ENCODE measurements around the gene PRCD.
"Not testable (repeated sequence)": the region's sequence is repeated elsewhere in the genome, so short reads cannot be mapped to it uniquely, and the experiment has no call there.

PRCD gene

GRCh38 chr17:76558198-76559095, 18.6 kb downstream of the PRCD start:
- DNase-seq = no peak

DNA sequence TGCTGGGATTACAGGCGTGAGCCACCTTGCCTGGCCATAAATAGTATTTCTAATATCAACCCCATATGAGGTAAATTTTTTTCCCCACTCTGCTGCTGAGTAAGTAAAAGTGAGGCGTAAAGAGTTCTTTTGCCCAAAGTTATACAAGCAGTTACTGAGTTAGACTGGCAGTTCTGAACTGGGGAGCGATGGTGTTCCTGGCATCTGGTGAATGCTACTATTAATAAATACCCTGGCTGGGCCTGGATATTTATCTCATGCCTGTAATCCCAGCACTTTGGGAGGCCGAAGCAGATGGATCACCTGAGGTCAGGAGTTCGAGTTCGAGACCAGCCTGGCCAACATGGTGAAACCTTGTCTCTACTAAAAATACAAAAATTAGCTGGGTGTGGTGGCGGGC, 19.6 kb downstream of the PRCD start:
- DNase-seq = not testable (repeated sequence)

DNA sequence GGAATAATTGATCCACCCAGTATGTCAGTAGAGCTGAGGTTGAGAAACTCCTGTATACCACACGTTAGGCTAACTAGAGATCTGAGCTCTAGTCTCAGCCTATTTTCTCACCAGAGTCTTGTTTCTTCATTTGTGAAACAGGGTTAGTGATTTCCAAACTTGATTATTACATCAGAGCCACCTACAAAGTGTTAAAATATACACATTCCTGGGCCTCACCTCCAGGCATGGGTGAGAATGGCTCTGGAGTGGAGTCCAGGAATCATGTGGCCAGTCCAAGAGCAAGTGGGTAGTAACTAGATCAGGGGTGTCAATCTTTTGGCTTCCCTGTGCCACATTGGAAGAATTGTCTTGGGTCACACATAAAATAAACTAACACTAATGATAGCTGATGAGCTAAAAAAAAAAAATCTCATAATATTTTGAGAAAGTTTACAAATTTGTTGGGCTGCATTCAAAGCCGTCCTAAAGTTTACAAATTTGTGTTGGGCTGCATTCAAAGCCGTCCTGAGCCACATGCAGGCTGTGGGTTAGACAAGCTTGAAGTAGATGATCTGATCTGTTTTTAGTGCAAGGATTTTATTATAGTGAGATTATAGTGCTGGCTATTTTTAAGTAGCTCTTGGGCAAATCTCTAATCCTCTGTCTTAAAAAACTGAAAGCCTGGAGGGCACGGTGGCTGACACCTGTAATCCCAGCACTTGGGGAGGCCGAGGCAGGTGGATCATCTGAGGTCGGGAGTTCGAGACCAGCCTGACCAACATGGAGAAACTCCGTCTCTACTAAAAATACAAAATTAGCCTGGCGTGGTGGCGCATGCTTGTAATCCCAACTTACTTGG, 20.4 kb downstream of the PRCD start:
- no peak for DNase-seq

- DNase-seq = no peak
Observed at GRCh38 chr17:76560877-76561221, 21.0 kb downstream of the PRCD start.

DNA sequence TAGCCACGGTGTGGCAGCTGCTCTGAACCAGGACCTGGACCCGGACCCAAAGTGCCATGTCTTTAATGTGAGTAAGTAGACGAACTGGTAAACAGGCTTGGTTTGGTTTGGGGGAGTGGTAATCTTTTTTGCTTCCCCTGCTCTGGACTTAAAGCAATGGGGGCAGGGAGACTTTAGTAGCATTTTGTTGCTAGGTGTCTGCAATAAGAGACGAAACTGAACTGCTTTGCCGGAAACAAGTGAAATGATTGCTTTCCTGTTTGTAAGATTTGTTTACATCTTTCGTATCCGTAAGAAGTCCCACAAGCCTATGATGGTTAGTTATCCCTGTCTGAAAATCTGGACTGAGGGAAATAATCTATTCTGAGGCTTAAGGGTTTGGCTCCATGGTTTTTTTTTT, 21.5 kb downstream of the PRCD start:
- no peak for DNase-seq

DNA sequence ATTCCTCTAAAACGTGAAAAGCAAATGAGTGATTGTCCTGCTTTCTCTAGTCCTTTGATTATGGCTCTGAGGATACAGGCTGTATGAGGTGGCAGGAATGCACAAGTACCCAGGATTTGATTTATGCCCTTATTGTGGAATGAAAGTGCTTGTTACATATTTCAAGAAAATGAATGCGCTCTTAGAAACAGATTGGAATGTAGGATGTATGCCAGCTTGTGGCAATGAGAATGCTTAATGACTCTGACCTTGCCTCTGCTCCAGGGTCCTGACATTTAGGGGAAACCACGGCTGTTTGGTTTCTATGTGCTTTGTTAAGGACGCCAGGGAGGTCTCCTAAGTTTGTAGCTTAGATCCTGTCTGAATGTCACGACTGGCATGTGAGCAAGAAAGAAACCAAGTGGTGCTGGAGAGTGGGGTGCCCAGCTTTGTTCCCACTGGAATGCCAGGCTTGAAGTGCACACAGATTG, 22.0 kb downstream of the PRCD start:
- DNase-seq = no peak

GRCh38 chr17:76562734-76563148, 22.9 kb downstream of the PRCD start:
- no peak for DNase-seq

DNA sequence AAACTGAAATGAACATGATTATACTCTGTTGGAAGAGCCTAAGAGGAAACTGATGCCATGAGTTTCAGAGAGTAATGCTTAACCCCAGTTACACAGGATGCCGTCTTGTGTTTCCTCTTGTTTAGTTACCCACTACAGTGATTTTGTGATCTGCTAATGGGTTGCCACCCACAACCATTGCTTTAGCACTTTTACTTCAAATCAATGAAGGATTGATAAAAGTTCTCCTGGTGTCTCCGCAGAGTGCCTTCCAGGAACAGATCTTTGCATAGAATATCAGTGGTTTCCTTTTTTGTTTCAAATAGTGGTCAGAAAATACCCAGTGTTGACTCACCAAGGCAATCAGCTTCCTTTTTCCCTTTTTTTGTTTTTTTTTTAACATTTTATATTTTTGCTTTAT, 23.5 kb downstream of the PRCD start:
- DNase-seq = not testable (repeated sequence)

- not testable (repeated sequence) for DNase-seq
Observed at GRCh38 chr17:76564991-76565727, 25.3 kb downstream of the PRCD start.

DNA sequence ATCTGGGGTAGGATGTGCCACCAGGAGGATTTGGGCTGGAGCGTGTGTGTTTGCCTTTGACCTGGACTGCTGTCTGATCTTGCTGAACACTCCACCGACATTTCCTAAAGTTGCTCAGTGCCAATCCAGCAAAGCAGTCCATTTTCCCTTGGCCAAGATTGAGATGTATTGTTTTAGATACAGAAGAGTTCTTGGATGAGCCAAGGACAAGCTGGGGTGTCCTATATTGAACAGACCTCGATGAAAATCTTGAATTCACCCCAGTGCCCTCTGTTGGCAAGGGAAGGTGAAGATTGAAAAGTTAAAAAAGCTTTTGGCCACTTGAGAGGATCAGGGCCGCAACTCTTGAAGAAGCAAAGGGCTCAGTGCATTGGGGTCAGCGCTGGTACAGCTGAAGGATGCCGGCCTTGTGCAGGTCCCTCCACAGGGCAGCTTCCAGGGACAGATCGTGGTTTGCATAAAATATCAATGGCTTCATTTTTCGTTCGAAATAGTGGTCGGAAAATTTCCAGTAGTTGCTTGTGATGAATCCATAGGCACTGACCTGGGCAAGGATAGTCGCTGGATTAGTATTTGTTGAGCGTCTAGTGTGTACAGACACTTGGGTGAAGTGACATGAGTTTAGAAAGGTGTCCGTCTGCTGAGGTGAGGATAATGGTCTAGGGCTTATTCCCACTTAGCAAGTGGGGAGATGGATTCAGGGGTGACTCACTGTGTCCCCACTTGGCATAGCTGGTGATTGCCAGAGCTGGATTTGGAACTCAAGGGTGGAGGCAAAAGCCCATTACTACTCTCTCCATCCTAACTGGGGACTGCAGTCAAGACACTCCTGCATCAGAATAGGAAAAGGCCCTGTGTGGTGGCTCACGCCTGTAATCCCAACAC, 26.1 kb downstream of the PRCD start:
- no peak for DNase-seq

DNA sequence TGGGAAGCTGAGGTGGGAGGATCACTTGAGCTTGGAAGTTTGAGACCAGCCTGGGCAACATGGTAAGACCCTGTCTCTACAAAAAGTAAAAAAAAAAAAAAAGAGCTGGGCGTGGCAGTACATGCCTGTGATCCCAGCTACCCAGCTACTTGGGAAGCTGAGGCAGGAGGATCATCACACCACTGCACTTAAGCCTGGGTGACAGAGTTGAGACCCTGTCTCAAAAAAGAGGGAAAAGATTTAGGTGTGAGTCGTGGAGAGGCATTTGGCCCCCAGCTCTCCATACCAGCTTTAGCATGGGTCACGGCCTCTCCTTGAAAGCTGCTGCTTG, 26.7 kb downstream of the PRCD start:
- DNase-seq = no peak

DNA sequence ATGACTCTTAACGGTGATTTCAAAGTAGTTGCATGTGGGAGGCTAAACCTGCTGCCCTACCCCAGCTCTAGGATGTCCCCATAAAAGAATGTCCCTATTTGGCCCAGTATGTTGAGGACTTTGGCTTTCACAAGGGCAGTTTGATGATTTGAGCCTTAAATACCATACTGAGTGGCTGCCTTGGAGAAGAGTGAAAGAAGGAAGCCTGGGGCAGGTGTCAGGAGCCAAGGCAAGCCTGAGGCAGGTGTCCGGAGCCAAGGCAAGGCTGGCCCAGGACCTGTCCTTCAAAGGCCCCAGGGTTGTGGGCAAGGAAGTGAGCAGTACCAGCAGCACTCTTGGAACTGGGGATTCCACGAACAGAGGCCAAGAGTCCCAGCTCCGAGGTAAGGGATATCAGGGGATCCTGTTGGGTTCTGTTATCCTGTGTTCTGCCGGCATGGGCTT, 27.2 kb downstream of the PRCD start:
- DNase-seq = no peak

DNA sequence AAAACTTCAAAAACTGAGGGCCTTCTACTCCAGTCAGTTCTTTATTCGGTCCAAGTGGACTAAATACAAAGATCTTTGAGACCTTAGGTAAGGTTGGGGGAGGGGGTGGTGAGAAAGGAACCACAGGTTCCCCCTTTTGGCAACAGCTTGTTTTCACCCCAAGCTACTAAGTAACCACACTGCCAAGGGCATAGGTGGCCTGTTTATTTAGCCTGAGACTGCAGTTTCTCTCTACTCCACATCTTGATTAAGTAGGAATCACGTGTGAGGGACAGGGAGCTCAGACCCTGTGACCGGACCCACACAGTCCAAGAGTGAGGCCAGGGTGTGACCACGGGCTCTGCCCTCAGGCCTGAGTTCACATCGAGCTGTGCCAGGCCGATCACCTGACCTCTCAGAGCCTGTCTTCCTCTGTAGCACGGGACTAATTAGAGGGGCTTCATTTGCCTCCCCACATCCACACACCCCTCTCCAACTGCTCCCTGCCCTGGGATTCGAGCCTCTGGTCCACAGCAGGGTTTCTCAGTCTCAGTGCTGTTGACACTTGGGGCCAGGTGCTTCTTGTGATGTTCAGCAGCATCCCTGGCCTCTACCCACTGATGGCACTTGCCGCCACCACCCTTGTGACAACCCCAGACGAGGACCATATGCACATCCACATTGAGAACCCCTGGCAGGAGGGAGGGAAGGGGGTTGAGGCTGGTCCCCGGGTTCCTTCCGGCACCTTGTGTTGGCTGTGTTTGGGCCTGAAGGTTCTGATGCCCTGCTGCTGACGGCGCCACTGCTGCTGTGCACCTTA, 28.0 kb downstream of the PRCD start:
- no peak for DNase-seq

- no peak for DNase-seq
Observed at GRCh38 chr17:76568811-76569221, 29.0 kb downstream of the PRCD start.

DNA sequence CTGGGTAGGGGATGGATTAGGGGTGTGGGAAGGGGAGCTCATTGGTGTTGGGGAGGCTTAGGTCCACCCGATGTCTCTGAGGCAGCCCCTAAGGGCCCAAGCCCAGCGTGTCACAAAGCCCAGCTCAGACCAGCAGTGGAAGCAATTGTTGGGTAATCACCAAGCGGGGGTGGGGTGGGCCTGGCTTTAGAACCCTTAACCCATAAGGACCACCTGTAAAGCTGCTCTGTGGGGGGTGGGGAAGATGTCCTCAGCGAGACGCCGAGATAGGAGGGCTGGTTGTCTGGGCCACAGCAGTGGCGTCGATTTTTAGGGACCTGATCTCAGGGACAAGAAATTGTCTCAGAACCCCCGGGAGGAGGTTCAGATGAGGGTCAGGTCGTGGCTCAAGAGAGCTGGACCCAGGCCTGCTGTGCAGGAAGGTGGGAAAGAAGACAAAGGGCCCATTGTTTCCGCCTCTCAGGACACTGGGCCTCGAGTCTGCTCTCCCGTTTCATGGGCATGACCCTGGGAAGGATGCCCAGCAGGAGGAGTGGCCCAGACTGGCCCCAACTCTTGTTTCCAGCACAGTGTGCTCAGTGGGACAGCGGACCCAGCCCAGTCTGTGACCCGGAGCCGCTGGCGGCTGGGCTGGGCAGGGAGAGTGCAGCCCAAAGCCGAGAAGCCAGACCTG, 29.9 kb downstream of the PRCD start:
- no peak for DNase-seq

DNA sequence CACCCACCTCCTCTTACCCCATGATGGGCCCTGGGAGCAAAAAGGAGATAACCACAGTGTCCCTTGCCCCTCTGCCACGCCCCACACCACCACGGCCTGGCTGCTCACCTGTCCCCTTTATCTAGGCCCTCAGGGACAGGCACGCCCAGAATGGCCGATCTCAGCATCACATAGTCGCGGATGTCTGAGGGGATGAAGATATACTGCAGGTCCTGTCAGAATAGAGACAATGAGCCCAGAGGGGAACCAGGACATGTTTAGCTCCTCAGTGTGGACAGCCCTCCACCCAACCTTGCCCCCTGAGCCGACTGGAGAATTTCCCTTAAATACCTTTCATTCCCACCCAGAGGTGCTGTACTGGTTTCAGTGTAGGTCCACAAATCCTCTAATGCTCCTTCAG, 30.6 kb downstream of the PRCD start:
- no peak for DNase-seq

DNA sequence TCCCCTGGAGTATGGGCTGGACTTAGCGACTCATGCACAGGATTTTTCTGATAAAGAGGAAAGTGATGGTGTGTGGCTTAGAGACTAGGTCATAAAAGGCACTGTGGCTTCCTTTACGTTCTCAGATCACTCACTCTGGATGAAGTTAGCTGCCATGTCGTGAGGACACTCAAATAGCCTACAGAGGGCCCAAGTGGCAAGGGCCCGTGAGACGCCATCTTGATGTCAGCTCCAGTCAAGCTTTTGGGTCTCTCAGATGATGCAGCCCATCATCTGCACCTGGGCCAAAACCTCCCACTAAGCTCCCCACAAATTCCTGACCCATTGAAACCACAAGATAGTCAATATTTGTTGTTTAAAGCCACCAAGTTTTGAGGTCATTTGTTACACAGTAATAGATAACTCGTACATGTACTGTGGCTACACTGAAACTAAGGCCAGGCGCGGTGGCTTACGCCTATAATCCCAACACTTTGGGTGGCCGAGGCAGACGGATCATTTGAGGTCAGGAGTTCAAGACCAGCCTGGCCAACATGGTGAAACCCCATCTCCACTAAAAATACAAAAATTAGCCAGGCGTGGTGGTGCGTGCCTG, 31.1 kb downstream of the PRCD start:
- DNase-seq = no peak

DNA sequence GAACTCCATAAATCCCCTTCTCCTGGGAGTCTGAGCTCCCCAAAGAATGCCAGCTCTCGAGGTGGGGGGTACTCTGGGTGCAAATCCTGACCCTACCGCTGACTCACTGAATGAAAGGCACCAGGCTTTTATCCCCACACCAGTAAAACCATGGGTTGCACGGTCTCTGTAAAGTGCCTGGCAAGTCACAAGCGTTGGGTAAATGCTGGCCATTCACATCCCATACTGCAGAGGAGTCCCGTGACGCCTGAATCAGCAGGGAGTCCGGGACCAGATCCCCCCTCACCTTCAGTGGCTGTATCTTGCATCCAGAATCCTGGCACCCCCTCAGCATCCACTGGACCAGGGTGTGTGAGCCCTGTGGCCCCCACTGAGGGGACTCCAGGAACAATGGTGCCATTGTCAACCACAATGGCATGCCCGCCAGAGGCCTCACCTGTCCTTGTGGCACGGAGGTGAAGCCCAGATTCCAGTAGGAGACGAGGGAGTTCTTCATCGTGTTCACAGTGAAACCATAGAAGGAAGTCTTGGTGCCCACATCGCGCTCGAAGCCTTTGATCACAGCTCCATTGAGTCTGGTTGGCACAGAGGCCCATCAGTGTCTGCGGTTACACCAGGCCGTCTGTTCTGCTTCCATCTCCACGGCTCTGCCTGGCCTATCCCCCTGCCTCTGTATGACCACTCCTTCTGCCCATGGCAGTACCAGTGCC, 32.5 kb downstream of the PRCD start:
- no peak for DNase-seq

- no peak for DNase-seq
Observed at GRCh38 chr17:76573096-76573495, 33.3 kb downstream of the PRCD start.

GRCh38 chr17:76574166-76574565, 34.3 kb downstream of the PRCD start:
- DNase-seq = no peak

Data from DMS79 treated with DMSO at 0.1 percent for 48 hours (cell line).